DMS53 treated with DMSO at 0.1 percent for 48 hours (cell line): ENCODE data around the gene TSEN54.

ENCODE experiments used
- DNase-seq: peaks from one replicate; lab custom pipeline; 2025; ENCODE audit not compliant: unreplicated experiment; lab: John Stamatoyannopoulos, UW

Gene TSEN54

DNA sequence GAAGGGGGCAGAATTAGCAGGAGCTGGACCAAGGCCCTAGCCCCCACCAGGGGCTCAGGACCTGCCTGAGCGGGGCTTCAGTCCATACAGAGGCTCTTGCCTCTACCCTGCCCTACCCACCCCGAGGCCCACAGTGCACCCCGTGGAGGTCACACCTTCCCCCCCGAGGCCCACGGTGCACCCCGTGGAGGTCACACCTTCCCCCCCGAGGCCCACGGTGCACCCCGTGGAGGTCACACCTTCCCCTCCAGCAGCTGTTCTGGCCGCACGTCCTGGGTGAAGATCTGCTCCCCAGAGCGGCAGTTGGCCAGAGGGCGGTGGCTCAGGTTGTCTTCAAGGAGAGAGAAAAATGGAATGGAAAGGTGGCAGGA, 12.4 kb upstream of the TSEN54 start:
- no peak for DNase-seq

- peak; percentile 15 for DNase-seq
These were observed 11.8 kb upstream of the TSEN54 start for GRCh38 chr17:75504347-75505151.

GRCh38 chr17:75505152-75505409, 11.2 kb upstream of the TSEN54 start:
- DNase-seq, result no peak

DNA sequence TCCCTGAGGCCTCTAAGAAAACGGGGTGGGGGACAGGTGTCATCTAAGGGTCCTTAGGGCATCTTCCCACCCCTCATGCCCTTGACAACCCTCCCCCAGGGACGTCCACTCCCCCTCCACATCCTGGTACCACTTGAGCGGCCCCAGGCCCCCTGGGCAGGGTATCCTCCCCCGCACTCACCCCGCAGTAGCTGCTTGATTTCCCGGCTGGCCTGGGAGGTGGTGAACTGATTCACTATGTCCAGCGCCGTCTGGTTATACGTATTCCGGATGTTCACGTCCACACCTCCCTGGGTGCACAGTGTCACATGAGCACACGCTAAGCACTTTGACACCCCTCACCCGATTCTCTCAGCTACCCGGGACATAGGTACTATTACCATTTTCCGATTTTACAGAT, 10.7 kb upstream of the TSEN54 start:
- no peak for DNase-seq

- DNase-seq, result no peak
These were observed 10.2 kb upstream of the TSEN54 start for GRCh38 chr17:75506134-75506533.

GRCh38 chr17:75506888-75507287, 9.4 kb upstream of the TSEN54 start:
- DNase-seq, result no peak

DNA sequence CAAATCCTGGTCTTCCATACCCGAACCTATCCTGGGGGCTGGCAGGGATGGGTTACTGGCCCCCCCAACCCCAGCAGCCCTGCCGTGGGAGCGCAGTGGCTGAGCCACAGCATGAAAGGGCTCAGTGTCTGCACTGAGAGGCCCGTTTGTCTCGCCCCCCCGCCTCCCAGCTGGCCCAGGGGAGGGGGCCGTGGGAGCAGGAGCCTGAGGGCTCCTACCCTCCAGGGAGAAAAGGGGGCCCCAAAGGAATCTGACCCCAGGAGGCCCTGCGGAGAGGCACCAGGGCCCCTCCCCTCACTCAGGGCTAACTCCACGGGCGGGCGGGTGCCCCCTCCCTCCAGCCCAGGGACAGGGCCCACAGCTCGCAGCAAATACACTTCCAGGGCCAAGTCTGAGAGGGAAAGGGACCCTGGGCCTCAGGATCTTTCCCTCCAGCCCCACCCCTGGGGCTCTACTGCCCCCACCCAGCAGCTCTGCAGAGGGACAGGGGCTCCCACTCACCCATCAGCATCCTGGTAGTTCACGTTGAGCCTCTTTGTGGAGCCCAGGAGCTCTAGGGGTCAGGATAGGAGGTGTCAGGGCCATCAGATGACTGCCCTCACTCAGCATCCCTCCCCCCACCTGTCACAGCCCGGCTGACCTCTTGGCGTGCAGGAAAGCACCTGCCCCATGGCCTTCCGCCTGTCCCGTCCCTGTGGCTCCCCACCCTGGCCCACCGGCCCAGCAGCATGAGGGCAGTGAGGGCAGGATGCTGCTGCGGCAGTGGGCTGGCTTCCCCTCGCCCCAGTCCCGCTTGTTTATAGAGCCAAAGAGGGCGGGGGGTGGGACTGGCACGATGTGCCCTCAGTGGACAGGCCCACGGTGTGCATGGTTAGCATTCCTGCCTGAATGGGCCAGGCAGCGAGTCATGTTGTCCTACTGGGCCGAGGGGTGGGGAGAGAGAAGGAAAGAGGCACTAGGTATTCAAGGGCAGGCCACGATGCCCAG, 8.3 kb upstream of the TSEN54 start:
- DNase-seq, result no peak

- DNase-seq, result no peak
These were observed 7.4 kb upstream of the TSEN54 start for GRCh38 chr17:75508931-75509361.

DNA sequence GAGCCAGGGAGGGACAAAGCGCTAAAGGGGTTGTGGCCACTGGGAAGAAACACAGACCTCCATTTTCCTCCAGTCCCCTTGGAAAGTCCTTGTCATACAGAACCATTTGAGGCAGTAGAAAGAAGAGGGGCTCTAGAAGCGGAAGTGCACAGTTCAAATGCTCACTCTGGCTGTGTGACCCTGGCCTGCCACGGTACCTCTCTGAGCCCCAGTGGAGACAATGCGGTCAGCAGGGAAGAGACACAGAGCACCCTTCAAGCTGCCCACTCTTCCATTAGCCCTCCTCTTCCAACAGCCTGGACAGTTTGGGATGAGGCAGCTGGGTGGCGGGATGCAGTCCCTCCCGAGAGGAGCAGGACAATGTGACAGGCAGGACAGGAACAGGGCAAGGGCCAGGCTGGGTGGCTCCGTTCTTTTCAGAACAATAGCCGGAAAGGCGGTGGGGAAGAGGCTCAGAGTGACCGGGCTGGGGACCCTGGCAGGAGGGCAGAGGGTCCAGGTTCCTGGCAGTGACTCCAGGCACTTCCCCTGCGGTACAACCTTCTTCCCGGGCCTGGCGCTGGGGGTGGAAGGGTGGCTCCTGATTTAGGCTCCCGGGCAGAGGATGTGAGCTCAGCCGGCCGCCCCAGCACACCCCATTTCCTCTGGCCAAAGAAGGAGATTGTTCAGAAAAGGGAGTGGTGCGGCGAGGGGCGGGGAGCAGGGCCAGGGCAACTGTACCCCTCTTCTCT, 6.6 kb upstream of the TSEN54 start:
- DNase-seq, result no peak

- DNase-seq, result no peak
These were observed 5.1 kb upstream of the TSEN54 start for GRCh38 chr17:75511270-75511609.

- DNase-seq, result no peak
These were observed 4.4 kb upstream of the TSEN54 start for GRCh38 chr17:75511610-75512575.

DNA sequence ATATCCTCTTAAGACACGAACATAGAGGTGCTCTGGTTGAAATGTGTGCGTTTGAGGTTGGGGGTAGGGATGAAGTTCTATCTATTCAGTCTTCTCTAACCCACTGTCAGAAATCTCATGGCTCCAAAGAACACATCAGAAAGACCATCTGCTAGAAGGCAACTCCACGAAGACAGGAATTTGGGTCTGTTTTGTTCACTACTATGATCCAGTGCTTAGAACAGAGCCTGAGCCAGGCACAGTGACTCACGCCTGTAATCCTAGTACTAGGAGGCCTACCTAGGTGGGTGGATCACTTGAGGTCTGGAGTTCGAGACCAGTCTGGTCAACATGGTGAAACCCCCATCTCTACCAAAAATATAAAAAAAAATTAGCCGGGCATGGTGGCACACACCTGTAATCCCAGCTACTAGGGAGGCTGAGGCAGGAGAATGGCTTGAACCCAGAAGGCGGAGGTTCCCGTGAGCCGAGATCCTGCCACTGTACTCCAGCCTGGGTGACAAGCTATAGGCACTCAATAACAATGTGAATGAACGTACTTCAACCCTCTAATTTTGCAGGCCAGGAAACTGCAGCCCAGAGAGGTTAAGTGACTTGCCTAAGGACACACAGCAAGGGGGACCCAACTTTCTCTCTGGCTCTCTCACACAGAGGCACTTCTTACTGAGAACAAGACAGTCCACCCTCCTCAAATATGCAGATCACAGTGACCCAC, 3.2 kb upstream of the TSEN54 start:
- no peak for DNase-seq

DNA sequence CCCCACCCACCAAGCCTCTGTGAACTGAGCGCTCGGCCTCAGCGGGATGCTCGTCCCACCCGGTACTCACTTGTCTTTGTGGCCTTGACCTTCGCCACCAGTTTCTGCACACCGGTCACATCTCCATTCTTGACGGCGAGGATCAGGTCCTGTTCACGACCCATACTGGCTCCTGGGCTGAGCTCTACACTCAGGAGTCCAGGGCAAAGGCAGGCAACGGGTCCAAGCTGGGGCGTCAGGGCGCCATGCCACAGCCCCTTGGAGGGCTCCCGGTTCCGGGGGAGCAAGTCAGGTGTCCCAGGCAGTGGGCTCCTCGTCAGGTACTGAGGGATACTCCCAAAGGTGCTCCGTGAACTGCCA, 2.7 kb upstream of the TSEN54 start:
- no peak for DNase-seq

DNA sequence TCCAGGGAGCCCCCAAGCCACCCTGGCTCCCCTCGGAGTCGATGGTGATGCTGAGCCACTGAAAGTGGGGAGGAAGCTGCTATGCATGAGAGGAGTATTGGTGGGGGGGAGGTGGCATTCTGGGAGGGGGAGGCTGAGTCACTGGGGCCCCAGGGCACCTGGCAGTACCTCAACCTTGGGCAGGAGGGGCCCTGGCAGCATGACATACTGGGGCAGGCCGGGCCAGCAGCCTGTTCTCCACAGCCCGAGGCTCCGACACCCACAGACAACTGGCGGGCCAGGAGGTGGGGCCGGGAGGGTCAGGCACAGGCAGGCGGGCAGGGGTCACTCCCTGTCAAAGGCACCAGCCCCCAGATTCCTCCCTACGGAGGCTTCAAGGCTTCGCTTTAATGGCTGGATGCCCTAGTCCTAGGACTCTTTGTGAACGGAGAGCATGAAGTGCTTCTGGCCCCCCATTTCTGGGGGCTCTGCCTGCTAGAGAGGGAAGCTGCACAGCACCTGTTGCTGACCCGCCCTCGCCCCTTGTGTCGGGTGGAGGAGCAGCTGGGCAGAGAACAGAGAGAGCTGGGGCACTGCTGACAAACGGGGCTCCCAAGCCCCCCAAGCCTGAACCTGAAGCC, 1.9 kb upstream of the TSEN54 start:
- DNase-seq, result no peak

- no peak for DNase-seq
These were observed 1.3 kb upstream of the TSEN54 start for GRCh38 chr17:75514919-75515495.

DNA sequence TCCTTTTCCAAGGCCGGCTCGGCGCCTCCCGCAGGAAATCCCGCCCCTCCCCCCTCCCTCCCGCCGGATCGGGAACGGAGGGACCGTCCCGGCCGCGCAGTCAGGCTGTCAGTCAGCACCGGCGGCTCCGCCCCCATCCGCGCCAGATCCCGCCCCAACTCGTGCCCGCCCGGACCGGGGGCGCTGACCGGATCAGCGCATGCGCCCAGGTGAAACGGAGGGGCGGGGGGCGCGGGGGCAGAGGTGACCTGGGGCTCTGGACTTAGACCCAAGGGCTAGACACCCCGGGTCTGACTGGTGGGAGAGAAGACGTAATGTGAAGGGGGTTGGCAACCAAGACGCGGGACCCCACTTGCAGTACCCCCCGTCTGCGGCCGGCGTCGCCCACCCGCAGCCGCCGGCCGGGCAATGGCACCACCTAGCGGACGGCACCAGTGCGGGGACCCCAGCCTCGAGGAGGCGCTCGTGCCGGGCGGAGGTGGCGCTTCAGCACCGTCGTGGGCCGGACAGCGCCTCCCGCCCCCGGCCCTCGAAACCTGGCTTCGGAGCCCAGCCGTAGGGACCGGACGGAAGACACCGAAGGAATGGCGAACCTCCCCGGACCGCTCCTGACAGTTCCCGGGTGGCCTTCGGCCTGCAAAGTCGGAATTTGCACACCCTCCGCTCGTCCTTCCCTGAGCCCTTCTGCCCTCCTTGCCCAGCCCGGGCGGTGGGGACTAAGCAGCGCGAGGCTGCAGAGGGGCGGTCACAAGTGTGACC, 653 bp upstream of the TSEN54 start, which contains the start of gene CASKIN2:
TSS of gene CASKIN2 (minus strand) at position 42 of the 759 bp plus-strand sequence. CDS start 1,733 bp downstream, outside the sequence.
- DNase-seq, result peak; percentile 83

- no peak for DNase-seq
These were observed 430 bp downstream of the TSEN54 start for GRCh38 chr17:75516619-75517296.
